Pancreas (tissue), 10 donors: Measurements from ENCODE around the gene P2RX3. TPM values are rescaled to one million over a fixed set of nuclear protein-coding genes. Genes with fewer than 3 reads are reported as not detected.
A peak's percentile ranks its signal among the peaks of the same experiment; 100 is the strongest.

Experiments
- ATAC-seq, 4 donors: fragments of 200-7000 bp; cut with Tn5 transposase; one replicate each; pipeline versions ENCODE4 v1.8.0 to v1.9.1; 2020; ENCODE audit warnings: mild to moderate bottlenecking in 4 of 4, moderate library complexity in 4 of 4
- DNase-seq, 6 donors: peaks; one replicate each; pipeline ENCODE4 v3.0.0-alpha.2; 2020
- FAIRE-seq: peaks from 2 replicates; lab custom pipeline; 2012; peaks lifted over from hg19 to GRCh38; lab: Jason Lieb, UNC
- H3K27ac ChIP-seq, 4 donors: fragments of 200-600 bp; sonication (generic); 1 replicate in 3 of 4; 2 replicates in 1 of 4; pipeline versions ENCODE4 v1.5.0 to v1.8.0; 2020
- H3K27me3 ChIP-seq, 4 donors: fragments of 200-600 bp; one replicate each; pipeline ENCODE4 v1.8.0; 2021
- H3K36me3 ChIP-seq, 3 donors: fragments of 200-600 bp; sonication (generic) in 1 of 3; one replicate each; pipeline versions ENCODE4 v1.5.0 to v1.8.0; 2020 to 2021
- H3K4me1 ChIP-seq, 3 donors: fragments of 200-600 bp; one replicate each; pipeline ENCODE4 v1.8.0; 2021
- H3K4me3 ChIP-seq, 4 donors: fragments of 200-600 bp; sonication (generic) in 2 of 4; one replicate each; pipeline versions ENCODE4 v1.5.0 to v1.8.0; 2020 to 2021
- H3K9me3 ChIP-seq, 4 donors: fragments of 200-600 bp; one replicate each; pipeline ENCODE4 v1.8.0; 2021
- WGBS, 2 donors: extraction: QIAGEN DNeasy Blood & Tissue Kit; methylation state at CpG; one replicate each; pipeline ENCODE4 v1.1.7; 2013; 5-methylcytosine and 5-hydroxymethylcytosine counted together
- intact Hi-C, 3 donors: fragments of 100-400 bp; cut with DNase I; formaldehyde crosslinking; loops; one replicate each; pipeline versions ENCODE4 v1.11.1 to v1.14.2; 2022
- polyA plus RNA-seq, 2 donors: library from polyadenylated mRNA; stranded (reverse); fragments of 200-250 nt; gene quantifications; one replicate each; pipeline ENCODE4 v1.2.3, GENCODE V29; 2013
- total RNA-seq, 6 donors: library from RNA; stranded (reverse); fragmentation: NEBNext Ultra II Directional in 4 of 6; extraction: Animal tissue kit (Norgen Biotek cat#: 25700) in 4 of 6; gene quantifications; one replicate each; pipeline versions ENCODE4 v1.2.1 to v1.2.4, GENCODE V29; 2021 to 2023
- TF ChIP-seq, protein P1 (sequence below), 4 donors: fragments of 200-600 bp; sonication (generic) in 3 of 4; IDR thresholded peaks; one replicate each; pipeline versions ENCODE4 v1.5.0 to v1.8.0; 2021; ENCODE audit warnings: antibody characterized with exemption in 4 of 4
- donor health status: healthy with polysubstance abuse.
- donor health status: DM: no; HTN: no; CAD: no; lungs with moderate emphysema.
- donor health status: DM: no; HTN: no; CAD: no.
- donor health status: control.
- donor health status: control.
- donor health status: Bipolar disorder and iron deficiency.
- donor health status: DM: yes; HTN: yes; CAD: no.
- donor health status: DM: no; HTN: no; CAD: no.
- donor health status: DM: no; HTN: no; CAD: no.
- donor health status: DM: yes; HTN: yes; CAD: no.

P2RX3 gene
- total and polyA plus RNA-seq, 8 donors, result 0.07 to 0.16 (median 0.16) TPM; not detected in 5

DNA sequence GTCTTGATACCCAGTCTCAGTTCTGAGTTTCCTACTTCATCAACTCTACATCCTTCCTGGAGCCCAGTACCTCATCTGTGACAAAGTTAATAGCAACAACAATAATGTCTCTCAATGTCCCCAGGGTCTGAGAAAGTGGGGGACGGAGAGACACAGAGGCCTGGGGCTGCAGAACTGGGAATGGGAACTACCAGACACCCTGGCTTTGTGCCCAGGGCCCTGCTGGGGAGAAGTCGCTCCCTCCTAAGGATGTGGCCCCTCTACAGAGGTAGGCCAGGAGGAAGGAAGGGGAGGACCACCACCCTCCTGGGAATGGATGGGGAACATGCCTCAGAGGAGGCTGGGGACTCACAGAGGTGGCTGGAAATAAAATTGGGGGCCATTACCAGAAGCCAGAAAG lies 37.3 kb downstream of the P2RX3 start:
- no peaks in the 10 kb centered on the region for H3K36me3 ChIP-seq
- DNase-seq (no peak), FAIRE-seq (no peak), ATAC-seq (no peak)
- 75 to 93% methylated on average over 2 of the region's 2 CpGs for WGBS, 2 donors
- H3K9me3 ChIP-seq, result no peaks in the 10 kb centered on the region
- intact Hi-C loops, result no loop called here
- no peak overlapping the region for H3K27ac ChIP-seq
- TF ChIP-seq, protein P1, sequence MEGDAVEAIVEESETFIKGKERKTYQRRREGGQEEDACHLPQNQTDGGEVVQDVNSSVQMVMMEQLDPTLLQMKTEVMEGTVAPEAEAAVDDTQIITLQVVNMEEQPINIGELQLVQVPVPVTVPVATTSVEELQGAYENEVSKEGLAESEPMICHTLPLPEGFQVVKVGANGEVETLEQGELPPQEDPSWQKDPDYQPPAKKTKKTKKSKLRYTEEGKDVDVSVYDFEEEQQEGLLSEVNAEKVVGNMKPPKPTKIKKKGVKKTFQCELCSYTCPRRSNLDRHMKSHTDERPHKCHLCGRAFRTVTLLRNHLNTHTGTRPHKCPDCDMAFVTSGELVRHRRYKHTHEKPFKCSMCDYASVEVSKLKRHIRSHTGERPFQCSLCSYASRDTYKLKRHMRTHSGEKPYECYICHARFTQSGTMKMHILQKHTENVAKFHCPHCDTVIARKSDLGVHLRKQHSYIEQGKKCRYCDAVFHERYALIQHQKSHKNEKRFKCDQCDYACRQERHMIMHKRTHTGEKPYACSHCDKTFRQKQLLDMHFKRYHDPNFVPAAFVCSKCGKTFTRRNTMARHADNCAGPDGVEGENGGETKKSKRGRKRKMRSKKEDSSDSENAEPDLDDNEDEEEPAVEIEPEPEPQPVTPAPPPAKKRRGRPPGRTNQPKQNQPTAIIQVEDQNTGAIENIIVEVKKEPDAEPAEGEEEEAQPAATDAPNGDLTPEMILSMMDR (IDR thresholded peaks at IDR 0.05), result no peak
- H3K27me3 ChIP-seq, result no peaks in the 10 kb centered on the region
- no peak overlapping the region for H3K4me3 ChIP-seq
- H3K4me1 ChIP-seq, result no peaks in the 10 kb centered on the region

DNA sequence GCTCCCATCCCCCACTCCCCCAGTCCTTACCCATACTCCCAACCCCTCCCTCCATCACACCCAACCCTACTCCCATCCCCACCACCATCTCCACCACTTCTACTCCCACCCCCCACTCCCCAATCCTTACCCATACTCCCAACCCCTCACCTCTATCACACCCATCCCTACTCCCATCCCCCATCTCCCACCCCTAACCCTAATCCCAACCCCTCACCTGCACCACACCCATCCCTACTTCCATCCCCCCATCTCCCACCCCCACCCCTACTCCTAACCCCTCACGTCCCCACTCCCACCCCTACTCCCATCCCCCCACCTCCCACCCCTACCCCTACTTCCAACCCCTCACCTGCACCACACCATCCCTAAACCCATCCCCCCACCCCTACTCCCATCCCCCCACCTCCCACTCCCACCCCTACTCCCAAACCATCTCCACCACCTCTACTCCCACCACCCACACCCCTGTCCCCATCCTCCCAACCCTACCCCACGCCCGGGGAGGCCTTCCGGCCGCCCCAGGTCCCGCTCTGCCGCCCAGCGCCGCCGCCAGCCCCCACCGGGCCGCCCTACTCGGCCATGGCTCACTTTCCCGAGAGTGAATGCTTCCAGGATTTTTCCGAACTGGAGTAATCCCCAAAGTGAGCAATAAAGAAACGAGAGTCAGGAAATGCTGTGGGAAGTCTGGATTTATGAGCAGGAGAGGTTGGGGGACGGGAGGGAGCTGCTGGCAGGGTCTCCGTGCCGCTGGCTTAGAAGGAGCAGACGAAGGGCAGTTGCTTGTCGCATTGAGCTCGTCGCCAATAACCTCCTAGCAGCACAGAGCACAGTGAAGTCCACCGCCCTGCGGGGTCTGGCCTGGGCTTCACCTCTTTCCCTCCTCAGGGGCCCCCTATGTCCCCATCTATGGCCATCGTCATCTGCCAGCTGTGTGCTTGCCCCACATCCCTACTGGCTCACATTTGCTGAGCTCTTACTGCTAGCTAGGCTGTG lies 38.2 kb downstream of the P2RX3 start:
- no peak for FAIRE-seq

GRCh38 chr11:57377107-57377506 lies 39.0 kb downstream of the P2RX3 start:
- Histone ChIP-seq H3K9me3 (no peaks in the 10 kb centered on the region), H3K4me3 (no peak overlapping the region), H3K36me3 (no peaks in the 10 kb centered on the region), H3K4me1 (no peaks in the 10 kb centered on the region), H3K27me3 (no peaks in the 10 kb centered on the region), H3K27ac (no peak overlapping the region)
- FAIRE-seq, result no peak
- intact Hi-C loops, result no loop called here
- no peak for DNase-seq
- WGBS, 2 donors, result 50 to 56% methylated on average over 5 of the region's 5 CpGs
- no peak for ATAC-seq
- TF ChIP-seq, protein P1 (IDR thresholded peaks at IDR 0.05), result no peak

More for the DNA sequence above, 38.2 kb downstream of the P2RX3 start:
- no peaks in the 10 kb centered on the region for H3K36me3 ChIP-seq
- no peaks in the 10 kb centered on the region for H3K4me1 ChIP-seq
- ATAC-seq (no peak), DNase-seq (no peak)
- H3K27ac ChIP-seq, result no peak overlapping the region
- TF ChIP-seq, protein P1 (IDR thresholded peaks at IDR 0.05), result no peak
- H3K27me3 ChIP-seq, result no peaks in the 10 kb centered on the region
- no peak overlapping the region for H3K4me3 ChIP-seq
- no peaks in the 10 kb centered on the region for H3K9me3 ChIP-seq
- WGBS, 2 donors, result 61 to 62% methylated on average over 26 of the region's 26 CpGs
- intact Hi-C loops, result no loop called here

DNA sequence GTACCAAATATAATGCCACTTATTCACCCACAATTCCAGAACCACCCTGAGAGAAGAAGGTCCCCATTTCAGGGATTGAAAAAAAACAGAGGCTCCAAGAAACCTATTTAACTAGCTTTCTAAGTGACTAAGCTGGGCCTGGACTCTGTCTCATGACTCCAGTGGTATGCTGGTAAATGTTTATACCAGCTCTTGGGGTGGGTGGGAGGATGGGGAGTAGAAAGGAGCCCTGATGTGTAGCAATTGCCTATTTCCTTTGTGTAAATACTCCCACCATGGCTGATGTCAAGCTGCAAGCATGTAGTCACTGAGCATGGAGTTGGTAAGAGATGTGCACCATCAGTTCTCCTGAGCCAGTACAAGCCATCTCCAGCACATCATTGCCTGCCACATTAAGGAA lies 40.0 kb downstream of the P2RX3 start:
- DNase-seq, result no peak
- Histone ChIP-seq H3K9me3 (no peaks in the 10 kb centered on the region), H3K27me3 (no peaks in the 10 kb centered on the region), H3K4me1 (no peaks in the 10 kb centered on the region), H3K36me3 (no peaks in the 10 kb centered on the region), H3K27ac (no peak overlapping the region), H3K4me3 (no peak overlapping the region)
- TF ChIP-seq, protein P1 (IDR thresholded peaks at IDR 0.05), result no peak
- ATAC-seq, result no peak
- no peak for FAIRE-seq
- intact Hi-C loops, result no loop called here

GRCh38 chr11:57379732-57380131 lies 41.6 kb downstream of the P2RX3 start:
- ATAC-seq (peak in 1 of 4 donors; percentile 25), FAIRE-seq (no peak), DNase-seq (no peak)
- H3K27ac ChIP-seq, result no peak overlapping the region
- H3K9me3 ChIP-seq, result no peaks in the 10 kb centered on the region
- no peaks in the 10 kb centered on the region for H3K27me3 ChIP-seq
- intact Hi-C loops, result no loop called here
- H3K36me3 ChIP-seq, result no peaks in the 10 kb centered on the region
- TF ChIP-seq, protein P1 (IDR thresholded peaks at IDR 0.05), result no peak
- 20 to 26% methylated on average over 9 to 10 of the region's 10 CpGs for WGBS, 2 donors
- no peaks in the 10 kb centered on the region for H3K4me1 ChIP-seq
- no peak overlapping the region for H3K4me3 ChIP-seq
